ENCODE measurements around the gene SLC22A31. TPM values are rescaled to one million over a fixed set of nuclear protein-coding genes. Genes with fewer than 3 reads are reported as not detected.
"Not testable (repeated sequence)": the region's sequence is repeated elsewhere in the genome, so short reads cannot be mapped to it uniquely, and the experiment has no call there.

The SLC22A31 gene
- total RNA-seq, 1 donor, result not detected

DNA sequence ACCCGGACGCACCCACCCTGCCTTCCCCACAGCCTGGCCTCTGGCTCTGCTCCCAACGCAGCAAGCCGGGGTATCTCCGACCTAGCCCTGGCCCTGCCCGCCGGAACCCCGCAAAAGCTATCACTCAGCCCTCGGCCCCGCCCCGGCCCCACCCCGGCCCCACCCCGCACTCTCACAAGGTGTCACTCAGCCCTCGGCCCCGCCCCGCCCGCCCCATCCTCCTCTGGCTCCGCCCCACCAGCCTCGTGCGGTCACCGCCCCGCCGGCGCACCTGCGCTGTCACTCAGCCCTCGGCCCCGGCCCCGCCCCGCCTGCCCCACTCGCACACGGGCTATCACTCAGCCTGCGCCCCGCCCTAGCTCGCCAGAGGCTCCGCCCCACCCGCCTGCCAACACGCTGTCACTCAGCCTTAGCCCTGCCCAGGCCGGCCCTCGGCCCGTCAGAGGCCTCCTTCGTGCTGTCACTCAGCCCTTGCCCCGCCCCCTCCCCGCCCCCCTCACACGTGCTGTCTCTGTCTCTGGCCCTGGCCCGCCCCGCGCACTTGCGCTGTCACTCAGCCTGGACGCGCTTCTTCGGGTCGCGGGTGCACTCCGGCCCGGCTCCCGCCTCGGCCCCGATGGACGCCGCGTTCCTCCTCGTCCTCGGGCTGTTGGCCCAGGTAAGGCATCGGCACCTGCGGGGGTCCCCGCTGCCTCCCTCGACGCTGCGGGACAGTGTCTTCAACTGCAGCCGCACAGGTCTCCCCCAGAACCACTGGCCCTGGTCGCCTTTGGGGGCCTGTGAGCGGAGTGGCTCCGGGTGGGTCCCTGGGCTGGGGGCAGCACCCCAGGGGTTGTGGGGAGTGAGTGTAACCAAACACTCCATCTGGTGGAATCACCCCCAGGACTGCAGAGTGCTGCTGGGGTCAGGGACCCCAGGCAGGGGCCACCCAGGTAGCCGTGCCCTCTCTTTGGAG is 28.8 kb downstream of the SLC22A31 start, which contains the start of gene CDH15:
CDH15 (plus strand) TSS at position 533 of the 955 bp plus-strand sequence; CDS start at position 617, 84 bp downstream.
- H3K4me1 ChIP-seq (ENCODE audit: insufficient read depth, low read length), result peaks cover 19% of the 10 kb centered on the region
- H3K4me3 ChIP-seq (ENCODE audit: low read length), result no peak within 1 kb of the TSS
- no peaks in the 10 kb centered on the region for H3K9me3 ChIP-seq (ENCODE audit: low read depth, low read length)
- H3K27me3 ChIP-seq (ENCODE audit: insufficient read depth, low read length), result no peaks in the 10 kb centered on the region

DNA sequence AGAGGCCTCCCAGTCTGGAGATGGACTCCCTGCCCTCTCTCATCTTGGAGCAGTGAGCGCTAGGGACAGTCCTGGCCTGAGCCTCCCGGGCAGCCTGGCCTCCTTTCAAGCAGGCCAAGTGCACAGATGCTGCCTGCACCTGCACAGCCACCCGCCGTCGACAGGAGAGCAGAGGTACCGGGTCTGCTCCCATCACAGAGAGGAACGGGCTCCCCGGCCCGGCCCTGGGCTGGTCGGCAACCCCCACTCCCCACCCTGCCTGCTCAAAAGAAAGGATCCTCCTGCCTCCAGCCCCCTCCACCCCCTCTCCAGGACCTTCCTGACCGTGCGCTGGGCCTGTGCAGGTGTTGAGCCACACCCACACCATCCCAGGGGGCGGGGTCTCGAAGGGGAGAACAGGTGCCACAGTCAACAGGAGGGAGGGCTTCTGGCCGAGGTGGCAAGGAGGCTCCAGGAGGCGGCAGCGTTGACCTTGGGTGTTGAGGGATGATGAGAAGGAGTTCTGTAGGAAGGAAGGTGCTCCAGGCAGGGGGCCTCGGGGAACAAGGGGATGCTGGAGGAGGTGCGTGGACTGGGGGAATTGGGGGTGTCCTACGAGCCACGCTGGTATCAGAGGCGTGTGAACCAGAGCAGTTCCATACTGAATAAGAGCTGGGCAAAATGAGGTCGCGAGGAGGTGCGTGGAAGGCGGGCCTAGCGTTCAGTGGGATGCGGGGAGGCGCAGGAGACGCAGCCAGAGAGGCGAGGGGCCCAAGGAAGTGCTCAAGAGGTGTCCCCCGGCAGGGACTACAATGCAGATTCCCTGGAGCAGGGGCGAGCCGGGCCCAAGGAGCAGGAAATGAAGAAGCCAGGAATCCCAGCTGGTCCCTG is 29.8 kb downstream of the SLC22A31 start:
- H3K27me3 ChIP-seq (ENCODE audit: insufficient read depth, low read length), result no peaks in the 10 kb centered on the region

DNA sequence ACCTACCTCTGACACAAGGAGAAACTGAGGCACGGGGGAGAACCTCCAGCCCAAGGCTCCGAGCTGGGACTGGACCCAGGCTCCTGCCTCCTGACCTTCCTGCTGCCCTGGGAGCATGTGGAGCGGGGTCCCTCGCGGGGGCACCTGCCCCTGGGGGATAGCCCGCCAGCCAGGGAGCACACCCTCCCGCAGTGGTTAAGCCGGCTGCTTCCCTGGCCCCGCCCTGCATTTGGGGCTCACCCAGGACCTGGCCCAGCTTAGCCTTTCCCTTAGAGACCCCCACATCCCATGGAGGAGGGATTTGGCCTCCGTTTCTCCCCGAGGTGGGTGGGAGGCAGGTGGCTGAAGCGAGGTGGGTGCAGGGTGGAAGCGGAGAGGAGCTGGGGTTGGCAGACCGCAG is 30.6 kb downstream of the SLC22A31 start:
- H3K27me3 ChIP-seq (ENCODE audit: insufficient read depth, low read length), result no peaks in the 10 kb centered on the region
- peaks cover 19% of the 10 kb centered on the region for H3K4me1 ChIP-seq (ENCODE audit: insufficient read depth, low read length)
- no peaks in the 10 kb centered on the region for H3K9me3 ChIP-seq (ENCODE audit: low read depth, low read length)
- H3K4me3 ChIP-seq (ENCODE audit: low read length), result no peak overlapping the region

More for the DNA sequence above, 29.8 kb downstream of the SLC22A31 start:
- H3K9me3 ChIP-seq (ENCODE audit: low read depth, low read length), result no peaks in the 10 kb centered on the region
- H3K4me1 ChIP-seq (ENCODE audit: insufficient read depth, low read length), result peaks cover 19% of the 10 kb centered on the region
- H3K4me3 ChIP-seq (ENCODE audit: low read length), result no peak overlapping the region

DNA sequence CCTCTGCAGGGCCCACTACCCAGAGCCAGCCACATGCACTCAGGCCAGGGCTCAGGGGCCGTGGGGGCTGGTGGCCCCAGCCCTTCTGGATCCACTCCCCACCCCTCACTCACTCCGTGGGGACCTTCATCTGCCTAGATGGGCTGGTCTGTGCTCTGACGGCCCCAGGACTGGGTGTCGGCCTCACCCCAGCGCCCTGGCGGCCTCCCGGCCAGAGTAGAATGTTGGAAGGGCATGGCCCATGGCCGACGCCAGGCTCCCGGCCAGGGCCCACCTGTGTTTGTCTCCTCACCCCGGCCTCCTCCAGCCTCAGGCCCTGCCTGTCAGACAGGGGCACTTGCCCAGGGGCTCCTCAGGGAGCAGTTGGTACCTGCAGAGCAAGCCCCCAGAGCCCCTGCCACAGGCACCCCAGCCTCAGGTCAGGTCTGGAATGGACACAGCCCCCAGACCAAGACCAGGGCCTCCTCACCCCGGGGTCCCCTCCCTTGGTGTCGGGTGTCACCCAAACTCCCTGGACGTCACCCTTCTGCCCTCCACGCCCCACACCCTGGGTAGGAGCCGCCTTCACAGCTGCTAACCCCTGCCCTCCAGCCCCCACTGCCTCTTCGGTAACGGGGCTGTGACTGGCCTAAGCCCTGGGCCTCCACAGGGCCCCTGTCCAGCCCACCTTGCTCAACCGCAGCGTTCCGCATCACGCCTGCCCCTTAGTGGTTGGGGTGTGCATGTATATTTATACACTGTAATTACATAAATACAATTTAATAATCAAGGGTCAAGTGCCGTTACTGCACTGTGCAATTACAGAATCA is 31.8 kb downstream of the SLC22A31 start:
- Histone ChIP-seq H3K4me1 (ENCODE audit: insufficient read depth, low read length) (peaks cover 19% of the 10 kb centered on the region), H3K4me3 (ENCODE audit: low read length) (no peak overlapping the region), H3K27me3 (ENCODE audit: insufficient read depth, low read length) (no peaks in the 10 kb centered on the region), H3K9me3 (ENCODE audit: low read depth, low read length) (no peaks in the 10 kb centered on the region)

DNA sequence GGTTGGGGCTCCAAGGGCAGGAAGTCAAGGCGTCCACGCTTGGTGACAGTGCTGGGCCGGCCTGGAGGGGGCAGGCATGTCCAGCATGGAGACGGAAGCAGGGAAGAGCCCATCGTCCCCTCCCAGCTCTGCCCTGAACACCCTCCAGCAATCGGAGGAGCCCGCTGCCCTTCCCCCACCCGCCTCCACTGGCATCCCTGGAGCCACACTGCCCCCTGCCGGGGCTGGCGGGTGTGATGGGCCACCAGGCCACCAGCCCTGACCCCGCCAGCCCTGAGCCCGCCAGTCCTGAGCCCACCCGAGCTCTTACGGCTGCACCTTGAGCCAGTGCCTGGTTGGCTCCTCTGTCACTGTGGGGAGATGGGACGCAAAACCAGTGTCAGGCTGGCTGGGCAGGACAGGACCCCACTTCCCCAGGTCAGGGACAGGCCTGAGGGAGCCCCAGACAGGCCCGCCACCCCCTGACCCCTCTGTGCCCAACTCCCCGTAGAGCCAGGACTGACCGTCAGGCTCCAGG is 32.9 kb downstream of the SLC22A31 start:
- no peaks in the 10 kb centered on the region for H3K27me3 ChIP-seq (ENCODE audit: insufficient read depth, low read length)
- H3K4me1 ChIP-seq (ENCODE audit: insufficient read depth, low read length), result peaks cover 19% of the 10 kb centered on the region
- H3K4me3 ChIP-seq (ENCODE audit: low read length), result no peak overlapping the region
- no peaks in the 10 kb centered on the region for H3K9me3 ChIP-seq (ENCODE audit: low read depth, low read length)

DNA sequence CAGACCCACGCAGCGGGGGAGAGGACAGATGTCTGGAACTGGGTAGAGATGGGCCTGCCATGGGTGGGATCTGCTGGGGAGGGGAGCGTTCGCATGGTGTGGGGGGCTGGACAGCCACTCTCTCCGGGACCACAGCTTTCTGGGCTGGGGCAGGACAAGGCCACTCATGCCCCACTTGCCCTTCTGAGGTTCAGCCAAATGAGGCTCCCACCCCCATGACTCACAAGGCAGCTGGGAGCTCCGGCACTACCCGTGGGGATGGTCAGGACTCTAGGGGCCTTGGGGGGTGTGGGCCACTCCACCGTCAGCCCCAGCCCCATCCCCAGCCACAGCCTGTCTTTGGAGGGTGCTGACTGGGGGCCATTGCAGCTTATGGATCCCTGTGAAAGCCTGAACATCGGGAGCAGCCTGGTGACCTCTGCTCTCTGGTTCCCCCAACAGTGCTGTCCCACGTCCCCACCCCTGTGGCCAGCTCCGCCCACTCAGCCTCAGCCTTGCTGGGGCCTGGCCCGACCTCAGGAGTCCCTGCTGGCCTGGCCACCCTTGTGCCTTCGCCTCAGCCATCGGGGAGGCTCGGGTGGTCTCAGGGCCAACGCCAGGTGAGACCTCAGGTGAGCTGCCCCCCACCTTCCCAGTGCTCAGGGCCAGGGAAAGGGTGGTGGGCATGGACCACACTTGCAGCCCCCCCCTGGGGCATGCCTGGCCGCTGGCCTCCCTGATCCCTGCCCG is 33.5 kb downstream of the SLC22A31 start:
- H3K4me1 ChIP-seq (ENCODE audit: insufficient read depth, low read length), result peaks cover 19% of the 10 kb centered on the region
- no peak overlapping the region for H3K4me3 ChIP-seq (ENCODE audit: low read length)
- no peaks in the 10 kb centered on the region for H3K9me3 ChIP-seq (ENCODE audit: low read depth, low read length)
- no peaks in the 10 kb centered on the region for H3K27me3 ChIP-seq (ENCODE audit: insufficient read depth, low read length)

DNA sequence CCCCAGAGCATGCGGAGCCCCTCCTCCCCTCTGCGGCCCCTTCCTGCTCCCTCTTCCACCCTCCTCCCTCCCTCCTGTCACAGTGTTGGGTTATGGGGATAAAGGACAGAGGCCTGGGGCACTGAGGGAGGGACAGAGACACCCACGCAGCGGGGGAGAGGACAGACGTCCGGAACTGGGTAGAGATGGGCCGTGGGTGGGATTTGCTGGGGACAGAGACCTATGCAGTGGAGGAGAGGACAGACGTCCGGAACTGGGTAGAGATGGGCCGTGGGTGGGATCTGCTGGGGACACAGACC is 34.7 kb downstream of the SLC22A31 start:
- H3K4me1 ChIP-seq (ENCODE audit: insufficient read depth, low read length), result peaks cover 14% of the 10 kb centered on the region
- H3K4me3 ChIP-seq (ENCODE audit: low read length); H3K9me3 ChIP-seq (ENCODE audit: low read depth, low read length); H3K27me3 ChIP-seq (ENCODE audit: insufficient read depth, low read length): not testable (repeated sequence)

DNA sequence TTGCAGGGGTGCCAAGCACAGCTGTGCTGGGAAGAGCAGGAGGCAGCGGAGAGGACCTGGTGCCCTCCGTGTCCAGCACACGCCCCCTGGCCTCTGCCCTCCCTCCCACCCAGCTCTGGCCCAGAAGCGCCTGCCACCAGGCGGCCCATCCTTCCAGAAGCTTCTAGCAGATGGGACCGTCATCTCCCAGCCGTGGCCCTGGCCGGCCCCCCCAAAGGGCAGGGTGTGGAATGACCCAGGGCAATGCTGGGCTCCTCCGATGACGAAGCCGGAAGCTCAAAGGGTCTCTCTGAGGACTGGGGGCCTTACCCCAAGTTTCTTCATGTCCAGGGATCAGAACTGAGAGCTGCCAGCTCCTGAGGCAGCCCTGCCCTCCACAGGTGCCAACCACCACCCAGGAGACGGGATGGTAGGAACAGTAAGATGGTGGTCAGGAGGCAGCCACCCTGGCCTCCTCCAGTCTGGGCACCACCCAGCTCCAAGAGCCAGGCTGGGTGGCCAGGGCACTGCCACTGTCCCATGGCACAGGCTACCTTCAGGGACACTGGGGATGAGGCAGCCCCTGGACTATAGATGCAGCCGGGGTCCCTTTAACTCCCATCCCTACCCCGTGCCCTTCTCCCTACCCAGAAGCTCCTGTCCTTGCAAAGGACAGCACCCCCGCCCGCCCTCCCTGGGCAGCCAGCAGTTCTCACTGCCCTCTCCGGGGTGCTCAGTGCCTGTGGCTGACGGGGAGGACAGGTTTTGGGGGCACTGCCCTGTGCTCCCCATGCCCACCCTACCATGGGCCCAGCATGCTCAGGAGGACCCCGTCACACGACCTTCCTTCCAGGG is 35.3 kb downstream of the SLC22A31 start:
- Histone ChIP-seq H3K27me3 (ENCODE audit: insufficient read depth, low read length) (no peaks in the 10 kb centered on the region), H3K9me3 (ENCODE audit: low read depth, low read length) (no peaks in the 10 kb centered on the region)

DNA sequence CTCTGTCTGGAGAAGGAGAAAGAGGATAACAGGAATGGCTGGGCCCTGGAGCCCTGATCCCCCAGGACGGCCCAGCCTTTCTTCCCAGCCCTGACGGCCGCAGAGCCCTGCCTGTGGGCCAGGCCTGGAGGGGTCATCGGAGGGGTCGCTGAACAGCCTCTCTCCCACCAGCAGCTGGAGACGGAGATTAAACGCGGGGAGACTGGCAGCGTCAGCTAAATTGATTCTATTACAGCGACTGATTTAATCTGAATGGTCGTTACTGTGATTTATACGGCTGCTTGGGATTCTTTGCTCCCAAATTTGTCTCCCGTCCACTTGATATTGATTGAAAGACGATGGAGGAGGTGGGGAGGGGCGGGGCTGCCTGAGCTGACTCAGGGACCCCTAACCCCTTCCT is 35.9 kb downstream of the SLC22A31 start:
- H3K9me3 ChIP-seq (ENCODE audit: low read depth, low read length), result no peaks in the 10 kb centered on the region
- H3K27me3 ChIP-seq (ENCODE audit: insufficient read depth, low read length), result no peaks in the 10 kb centered on the region
- no peak overlapping the region for H3K4me3 ChIP-seq (ENCODE audit: low read length)
- H3K4me1 ChIP-seq (ENCODE audit: insufficient read depth, low read length), result peaks cover 8% of the 10 kb centered on the region

More for the DNA sequence above, 35.3 kb downstream of the SLC22A31 start:
- no peak overlapping the region for H3K4me3 ChIP-seq (ENCODE audit: low read length)
- H3K4me1 ChIP-seq (ENCODE audit: insufficient read depth, low read length), result peaks cover 8% of the 10 kb centered on the region

DNA sequence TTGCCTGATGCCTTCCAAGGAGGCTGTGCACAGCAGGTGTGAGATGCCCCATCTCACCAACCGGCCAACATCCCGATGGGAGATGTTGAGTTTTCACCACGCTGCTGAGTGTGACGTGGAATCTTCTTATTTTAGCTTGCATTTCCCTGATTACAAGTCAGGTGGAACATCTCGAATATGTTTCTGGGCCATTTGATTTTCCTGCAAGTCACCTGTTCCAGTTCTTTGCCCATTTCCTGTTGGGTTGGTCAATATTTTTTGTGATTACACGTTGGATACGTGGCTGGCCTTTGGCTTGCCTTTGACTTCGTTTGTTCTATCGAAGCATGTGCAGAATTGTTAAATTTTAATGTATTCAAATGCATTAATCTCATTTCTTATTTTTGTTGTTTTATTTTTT is 37.0 kb downstream of the SLC22A31 start:
- Histone ChIP-seq H3K4me1 (ENCODE audit: insufficient read depth, low read length) (peaks cover 8% of the 10 kb centered on the region), H3K4me3 (ENCODE audit: low read length) (no peak overlapping the region), H3K9me3 (ENCODE audit: low read depth, low read length) (no peaks in the 10 kb centered on the region), H3K27me3 (ENCODE audit: insufficient read depth, low read length) (no peaks in the 10 kb centered on the region)

DNA sequence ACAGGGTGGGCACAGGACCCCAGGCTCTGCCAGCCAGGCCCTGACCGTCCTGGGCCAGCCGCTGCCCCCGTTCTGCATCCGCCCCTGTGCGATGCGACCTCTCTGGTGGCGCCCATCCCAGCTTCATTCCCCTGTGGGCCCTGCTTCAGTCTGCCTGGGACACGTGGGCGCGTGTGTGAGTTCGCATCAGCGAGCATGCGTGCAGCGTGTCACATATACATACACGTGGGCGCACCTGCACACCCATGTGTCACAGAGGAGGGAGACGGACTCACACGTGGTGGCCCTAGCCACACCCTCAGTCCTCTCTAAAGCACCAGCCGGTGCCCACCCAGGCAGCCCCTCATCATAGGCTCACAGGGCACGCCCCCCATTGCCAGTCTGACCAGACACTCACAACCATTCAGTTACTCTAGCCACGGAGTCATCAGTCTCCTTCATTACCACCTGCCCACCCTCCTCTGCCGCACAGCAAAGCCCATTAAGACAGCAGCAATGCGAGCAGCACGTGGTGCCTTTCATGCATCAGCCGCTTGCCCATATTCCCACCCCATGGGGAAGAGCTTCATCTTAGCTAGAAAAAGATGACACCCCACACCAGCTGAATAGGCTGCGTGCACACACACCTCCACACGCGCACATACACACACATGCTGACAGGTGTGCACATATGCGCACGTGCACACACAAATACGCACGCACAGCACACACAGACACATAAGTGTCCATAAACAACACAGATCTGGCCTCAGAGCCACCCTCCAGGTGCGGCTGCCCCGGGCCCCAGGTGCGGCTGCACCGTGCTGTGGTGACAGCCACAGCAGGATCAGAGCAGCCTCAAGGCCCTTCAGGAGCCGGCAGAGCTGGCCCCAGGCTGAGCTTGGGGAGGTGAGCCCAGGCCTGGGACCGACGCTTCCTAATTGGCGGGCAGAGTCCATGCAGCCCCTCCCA is 38.3 kb downstream of the SLC22A31 start:
- H3K27me3 ChIP-seq (ENCODE audit: insufficient read depth, low read length), result no peaks in the 10 kb centered on the region
- peaks cover 1% of the 10 kb centered on the region for H3K4me1 ChIP-seq (ENCODE audit: insufficient read depth, low read length)
- no peaks in the 10 kb centered on the region for H3K9me3 ChIP-seq (ENCODE audit: low read depth, low read length)
- H3K4me3 ChIP-seq (ENCODE audit: low read length), result no peak overlapping the region

DNA sequence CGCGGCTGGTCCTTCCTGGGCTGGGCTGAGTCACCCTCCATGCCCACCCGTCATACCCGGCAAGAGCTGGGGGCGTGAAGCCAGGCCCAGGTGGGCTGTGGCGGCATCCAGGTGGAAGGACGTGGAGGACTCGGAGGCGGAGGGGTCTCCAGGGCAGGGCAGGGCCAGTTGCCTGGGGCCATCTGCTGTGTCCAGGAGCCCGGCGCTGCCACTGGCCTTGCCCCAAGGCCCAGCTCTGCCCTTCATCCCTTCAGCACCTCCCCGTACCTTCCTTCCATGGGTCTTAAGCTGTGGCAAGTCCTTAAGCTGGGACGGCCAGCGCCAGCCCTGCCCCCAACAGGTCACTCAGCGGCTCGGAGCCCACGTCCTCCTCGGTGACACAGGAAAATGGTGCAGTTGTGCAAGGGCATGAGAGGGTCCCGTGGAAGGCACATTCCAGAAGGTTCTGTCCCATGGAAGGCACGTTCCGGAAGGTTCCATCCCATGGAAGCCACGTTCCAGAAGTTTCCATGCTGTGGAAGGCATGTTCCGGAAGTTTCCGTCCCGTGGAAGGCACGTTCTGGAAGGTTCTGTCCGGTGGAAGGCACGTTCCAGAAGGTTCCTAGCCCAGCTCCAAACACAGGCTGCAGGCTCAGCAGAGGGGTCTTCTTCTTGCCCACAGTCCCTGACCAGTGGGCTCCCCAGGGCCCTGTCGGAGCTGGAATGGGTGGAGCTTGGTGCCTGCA is 39.2 kb downstream of the SLC22A31 start:
- Histone ChIP-seq H3K4me3 (ENCODE audit: low read length) (no peak overlapping the region), H3K9me3 (ENCODE audit: low read depth, low read length) (no peaks in the 10 kb centered on the region), H3K4me1 (ENCODE audit: insufficient read depth, low read length) (no peaks in the 10 kb centered on the region), H3K27me3 (ENCODE audit: insufficient read depth, low read length) (no peaks in the 10 kb centered on the region)

Data from mononuclear cell (primary cell).